Panc1 (cell line): ENCODE data around the gene RPL38. TPM values are rescaled to one million over a fixed set of nuclear protein-coding genes. Genes with fewer than 3 reads are reported as not detected.

Source experiments
- ATAC-seq: fragments of 200-7000 bp; cut with Tn5 transposase; 2 replicates; pipeline ENCODE4 v1.9.1; 2020; ENCODE audit warnings: mild to moderate bottlenecking, moderate library complexity
- BruUV-seq: library from RNA; stranded (reverse); fragments of 400-500 nt; replicated peaks from 2 replicates; lab custom pipeline; 2021; lab: Mats Ljungman, UMichigan
- CTCF ChIA-PET: fragments of 300-600 bp; sonication (Branson Sonifier 250); formaldehyde crosslinking; loops from one replicate; lab custom pipeline; 2022; ENCODE audit warnings: antibody characterized with exemption; lab: Charles Lee
- POLR2A ChIA-PET: fragments of 300-600 bp; sonication (Branson Sonifier 250); formaldehyde crosslinking; loops from one replicate; lab custom pipeline; 2022; ENCODE audit warnings: antibody characterized with exemption; lab: Charles Lee
- DNase-seq: peaks from one replicate; pipeline ENCODE4 v3.0.0-alpha.2; 2010; ENCODE audit warnings: low read depth, low spot score
- H3K27ac ChIP-seq: 2 replicates; pipeline ENCODE4 v1.5.1; 2011; ENCODE audit warnings: mild to moderate bottlenecking, low read length, inconsistent platforms
- H3K27me3 ChIP-seq: fragments of 200-500 bp; sonication (Bioruptor generic); 2 replicates; pipeline ENCODE4 v1.6.0; 2014; ENCODE audit warnings: low read length, inconsistent platforms; ENCODE audit not compliant: control insufficient read depth, insufficient read depth
- H3K36me3 ChIP-seq: fragments of 200-500 bp; sonication (Bioruptor generic); 2 replicates; pipeline ENCODE4 v1.5.1; 2014; ENCODE audit warnings: inconsistent platforms, mild to moderate bottlenecking, low read length, moderate library complexity; ENCODE audit not compliant: control insufficient read depth, insufficient read depth
- H3K4me1 ChIP-seq: 2 replicates; pipeline ENCODE4 v1.5.1; 2011; ENCODE audit warnings: inconsistent platforms, mild to moderate bottlenecking, low read length, moderate library complexity; ENCODE audit not compliant: control insufficient read depth, insufficient read depth
- H3K4me3 ChIP-seq, 2 experiments: 2 replicates each; pipeline ENCODE4 v1.5.1; 2011 to 2012; ENCODE audit warnings: low read depth in 2 of 2, low read length in 2 of 2, mild to moderate bottlenecking in 2 of 2, inconsistent platforms in 1 of 2, moderate library complexity in 1 of 2
- H3K9me3 ChIP-seq: fragments of 200-500 bp; sonication (Bioruptor generic); 2 replicates; pipeline ENCODE4 v1.5.1; 2014; ENCODE audit warnings: low read depth, mild to moderate bottlenecking, inconsistent platforms, low read length, moderate library complexity; ENCODE audit not compliant: control insufficient read depth, insufficient read depth
- POLR2AphosphoS5 ChIP-seq: IDR thresholded peaks from 2 replicates; pipeline ENCODE4 v1.6.1; 2012; ENCODE audit warnings: mild to moderate bottlenecking, low read depth, low read length, moderate library complexity
- REST ChIP-seq, 2 experiments: IDR thresholded peaks; 2 replicates each; pipeline ENCODE4 v1.6.1; 2011 to 2012; ENCODE audit warnings: low read depth in 2 of 2, control low read depth in 1 of 2, low read length in 1 of 2, mild to moderate bottlenecking in 1 of 2, moderate library complexity in 1 of 2; ENCODE audit not compliant: insufficient read depth in 1 of 2
- SIN3A ChIP-seq: IDR thresholded peaks from 2 replicates; pipeline ENCODE4 v1.6.1; 2012; ENCODE audit warnings: low read depth, mild to moderate bottlenecking, low read length, moderate library complexity, borderline replicate concordance; ENCODE audit not compliant: insufficient read depth
- TCF7L2 ChIP-seq: IDR thresholded peaks from 2 replicates; pipeline ENCODE4 v1.6.1; 2011; ENCODE audit warnings: mild to moderate bottlenecking, low read depth, low read length, inconsistent platforms
- in situ Hi-C: cut with HindIII; loops from 2 replicates; pipeline ENCODE4 v1.10.0; 2016; ENCODE audit warnings: low sequenced_read_pairs, low pct_unique_long_range_greater_than_20kb
- intact Hi-C: fragments of 100-400 bp; cut with micrococcal nuclease; formaldehyde crosslinking; loops from one replicate; pipeline ENCODE4 v1.10.0; 2022; ENCODE audit not compliant: unreplicated experiment
- total RNA-seq: library from RNA; stranded (reverse); gene quantifications from one replicate; pipeline ENCODE4 v1.2.1, GENCODE V29; 2021; ENCODE audit not compliant: unreplicated experiment
- TF ChIP-seq, protein P1 (sequence below): fragments of 450-650 bp; IDR thresholded peaks from 2 replicates; pipeline ENCODE4 v1.5.1; 2017; ENCODE audit warnings: mild to moderate bottlenecking

Gene RPL38
- total RNA-seq, 1 experiment from 2014 or later: 968 TPM

DNA sequence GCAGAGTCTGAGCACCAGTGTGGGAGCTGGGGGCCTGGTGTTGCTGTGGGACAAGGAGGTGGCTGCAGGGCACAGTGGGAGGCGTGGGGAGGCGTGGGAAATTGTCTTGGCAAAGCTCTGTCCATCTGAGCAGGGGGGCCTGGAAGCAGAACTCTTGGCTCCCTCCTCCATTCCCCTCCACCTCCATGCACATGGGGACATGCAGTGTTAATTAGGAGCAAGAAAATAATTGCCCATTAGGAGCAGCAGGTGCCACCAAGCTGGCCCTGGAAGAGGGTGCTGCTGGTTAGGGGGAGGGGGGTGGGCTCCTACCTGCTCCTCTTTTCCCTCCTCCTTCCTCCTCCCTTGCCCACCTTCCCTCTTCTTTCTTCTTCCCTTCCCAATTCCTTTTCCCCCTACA is 14.4 kb downstream of the RPL38 start:
- peaks cover 5% of the 10 kb centered on the region; the same call in 1 of the 2 replicates for H3K4me1 ChIP-seq
- H3K36me3 ChIP-seq: no peaks in the 10 kb centered on the region
- intact Hi-C loops (no loop called here), in situ Hi-C loops (no loop called here)
- no peak overlapping the region for H3K4me3 ChIP-seq
- DNase-seq (no peak), ATAC-seq (no peak)
- ChIA-PET POLR2A (interaction anchor here (0.8 kb wide), 1 partner anchor 137 kb away, joined by 5 read pairs; no protein-coding TSS in a partner anchor), CTCF (no interaction called here)
- no peak overlapping the region for H3K27ac ChIP-seq
- TF ChIP-seq POLR2AphosphoS5 (no peak), TCF7L2 (no peak), SIN3A (no peak), REST (IDR thresholded peaks at IDR 0.05; ENCODE audit: insufficient read depth in 1 of 2, low read depth in 2 of 2, low read length in 1 of 2) (no peak)
- TF ChIP-seq, protein P1, sequence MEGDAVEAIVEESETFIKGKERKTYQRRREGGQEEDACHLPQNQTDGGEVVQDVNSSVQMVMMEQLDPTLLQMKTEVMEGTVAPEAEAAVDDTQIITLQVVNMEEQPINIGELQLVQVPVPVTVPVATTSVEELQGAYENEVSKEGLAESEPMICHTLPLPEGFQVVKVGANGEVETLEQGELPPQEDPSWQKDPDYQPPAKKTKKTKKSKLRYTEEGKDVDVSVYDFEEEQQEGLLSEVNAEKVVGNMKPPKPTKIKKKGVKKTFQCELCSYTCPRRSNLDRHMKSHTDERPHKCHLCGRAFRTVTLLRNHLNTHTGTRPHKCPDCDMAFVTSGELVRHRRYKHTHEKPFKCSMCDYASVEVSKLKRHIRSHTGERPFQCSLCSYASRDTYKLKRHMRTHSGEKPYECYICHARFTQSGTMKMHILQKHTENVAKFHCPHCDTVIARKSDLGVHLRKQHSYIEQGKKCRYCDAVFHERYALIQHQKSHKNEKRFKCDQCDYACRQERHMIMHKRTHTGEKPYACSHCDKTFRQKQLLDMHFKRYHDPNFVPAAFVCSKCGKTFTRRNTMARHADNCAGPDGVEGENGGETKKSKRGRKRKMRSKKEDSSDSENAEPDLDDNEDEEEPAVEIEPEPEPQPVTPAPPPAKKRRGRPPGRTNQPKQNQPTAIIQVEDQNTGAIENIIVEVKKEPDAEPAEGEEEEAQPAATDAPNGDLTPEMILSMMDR: no peak
- no peaks in the 10 kb centered on the region for H3K27me3 ChIP-seq
- no peaks in the 10 kb centered on the region for H3K9me3 ChIP-seq
- BruUV-seq: no TSS peak

DNA sequence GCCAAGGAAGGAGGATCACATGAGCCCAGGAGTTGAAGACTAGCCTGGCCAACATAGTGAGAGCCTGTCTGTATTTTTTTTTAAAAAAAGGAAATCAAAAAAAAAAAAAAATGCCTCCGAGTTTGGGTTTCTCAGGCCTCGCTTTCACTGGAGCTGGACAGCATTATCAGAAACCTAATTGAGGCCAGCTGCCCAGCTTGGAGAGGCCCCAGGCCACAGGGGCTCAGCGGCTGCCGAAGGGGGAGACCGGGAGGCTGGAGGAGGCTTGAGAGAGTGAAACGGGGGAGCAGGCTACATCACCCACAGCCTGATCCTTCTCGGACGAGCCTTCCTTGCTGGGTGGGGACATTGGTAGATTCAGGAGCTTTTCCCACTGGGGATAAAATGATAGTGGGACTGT is 15.0 kb downstream of the RPL38 start:
- in situ Hi-C loops: no loop called here

DNA sequence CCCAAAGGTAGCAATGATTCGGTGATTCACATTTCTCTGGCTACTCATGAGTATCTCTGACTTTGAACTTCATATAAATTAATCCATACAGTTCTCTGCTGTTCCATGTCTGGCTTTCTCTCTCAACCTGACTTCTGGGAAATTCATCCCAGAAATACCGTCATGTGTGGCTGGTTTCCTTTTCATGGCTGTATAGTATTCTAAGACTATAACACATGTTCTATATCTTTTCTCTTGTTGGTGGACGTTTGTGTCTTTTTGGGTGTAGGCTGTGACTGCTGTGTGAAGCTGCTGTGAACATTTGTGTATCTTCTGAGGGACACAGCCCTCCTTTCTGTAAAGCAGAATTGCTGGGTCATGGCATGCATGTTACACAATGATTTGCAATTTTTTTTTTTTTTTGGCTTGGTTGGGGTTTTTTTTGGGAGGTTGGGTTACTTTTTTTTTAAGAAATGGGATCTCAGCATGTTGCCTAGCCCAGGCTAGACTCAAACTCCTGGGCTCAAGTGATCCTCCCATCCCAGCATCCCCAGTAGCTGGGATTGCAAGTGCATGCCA is 16.2 kb downstream of the RPL38 start:
- BruUV-seq: no TSS peak
- Histone ChIP-seq H3K4me3 (no peak overlapping the region), H3K9me3 (no peaks in the 10 kb centered on the region), H3K27me3 (no peaks in the 10 kb centered on the region), H3K27ac (no peak overlapping the region), H3K4me1 (no peaks in the 10 kb centered on the region), H3K36me3 (no peaks in the 10 kb centered on the region)
- ChIA-PET POLR2A (interaction anchor here (0.6 to 0.8 kb wide), 2 partner anchors 15 to 971 kb away, joined by 3 to 9 read pairs; no protein-coding TSS in a partner anchor), CTCF (no interaction called here)
- intact Hi-C loops: no loop called here
- ATAC-seq (no peak), DNase-seq (no peak)
- TF ChIP-seq SIN3A (no peak), REST (IDR thresholded peaks at IDR 0.05; ENCODE audit: insufficient read depth in 1 of 2, low read depth in 2 of 2, low read length in 1 of 2) (no peak), TCF7L2 (no peak), POLR2AphosphoS5 (no peak)
- TF ChIP-seq, protein P1: no peak
- in situ Hi-C loops: no loop called here

More for the DNA sequence above, 15.0 kb downstream of the RPL38 start:
- TF ChIP-seq POLR2AphosphoS5 (no peak), TCF7L2 (no peak)
- H3K4me1 ChIP-seq: peaks cover 5% of the 10 kb centered on the region; the same call in 1 of the 2 replicates
- H3K27ac ChIP-seq: no peak overlapping the region
- no peaks in the 10 kb centered on the region for H3K27me3 ChIP-seq
- BruUV-seq: no TSS peak
- CTCF ChIA-PET: interaction anchor here (0.7 kb wide), 1 partner anchor 769 kb away, joined by 5 read pairs; the partner anchor contains the start of gene CDR2L
- ATAC-seq (no peak), DNase-seq (no peak)
- POLR2A ChIA-PET: interaction anchor here (0.8 kb wide), 1 partner anchor 137 kb away, joined by 5 read pairs; no protein-coding TSS in a partner anchor
- H3K4me3 ChIP-seq: no peak overlapping the region
- no peaks in the 10 kb centered on the region for H3K36me3 ChIP-seq
- intact Hi-C loops: no loop called here
- H3K9me3 ChIP-seq: no peaks in the 10 kb centered on the region
